Nephron progenitor cell (in vitro differentiated cells): ENCODE measurements around the gene PLOD3.
A peak's percentile ranks its signal among the peaks of the same experiment; 100 is the strongest.

Experiments
- DNase-seq: peaks from one replicate; pipeline ENCODE4 v3.0.0; 2021
- H3K27ac Mint-ChIP-seq: 2 replicates; pipeline ENCODE4 v1.8.0; 2021; ENCODE audit warnings: mild to moderate bottlenecking, moderate library complexity, mixed read lengths
- H3K27me3 Mint-ChIP-seq: 2 replicates; pipeline ENCODE4 v1.8.0; 2021; ENCODE audit warnings: mild to moderate bottlenecking, low read depth, mixed read lengths; ENCODE audit not compliant: poor library complexity
- H3K36me3 Mint-ChIP-seq: 2 replicates; pipeline ENCODE4 v1.8.0; 2021; ENCODE audit warnings: low read depth, mixed read lengths
- H3K4me1 Mint-ChIP-seq: 2 replicates; pipeline ENCODE4 v1.8.0; 2021; ENCODE audit warnings: mixed read lengths
- H3K4me3 Mint-ChIP-seq: 2 replicates; pipeline ENCODE4 v1.8.0; 2021; ENCODE audit warnings: mild to moderate bottlenecking, moderate library complexity, mixed read lengths
- H3K9me3 Mint-ChIP-seq: 2 replicates; pipeline ENCODE4 v1.8.0; 2021; ENCODE audit warnings: mild to moderate bottlenecking, moderate library complexity, mixed read lengths
- TF ChIP-seq, protein P1 (sequence below): fragments of 200-600 bp; sonication (generic); IDR thresholded peaks from 2 replicates; pipeline ENCODE4 v1.5.0; 2021; ENCODE audit warnings: antibody characterized with exemption

Gene PLOD3

GRCh38 chr7:101169838-101170551, 47.4 kb downstream of the PLOD3 start:
- H3K4me3 Mint-ChIP-seq: no peak overlapping the region
- TF ChIP-seq, protein P1, sequence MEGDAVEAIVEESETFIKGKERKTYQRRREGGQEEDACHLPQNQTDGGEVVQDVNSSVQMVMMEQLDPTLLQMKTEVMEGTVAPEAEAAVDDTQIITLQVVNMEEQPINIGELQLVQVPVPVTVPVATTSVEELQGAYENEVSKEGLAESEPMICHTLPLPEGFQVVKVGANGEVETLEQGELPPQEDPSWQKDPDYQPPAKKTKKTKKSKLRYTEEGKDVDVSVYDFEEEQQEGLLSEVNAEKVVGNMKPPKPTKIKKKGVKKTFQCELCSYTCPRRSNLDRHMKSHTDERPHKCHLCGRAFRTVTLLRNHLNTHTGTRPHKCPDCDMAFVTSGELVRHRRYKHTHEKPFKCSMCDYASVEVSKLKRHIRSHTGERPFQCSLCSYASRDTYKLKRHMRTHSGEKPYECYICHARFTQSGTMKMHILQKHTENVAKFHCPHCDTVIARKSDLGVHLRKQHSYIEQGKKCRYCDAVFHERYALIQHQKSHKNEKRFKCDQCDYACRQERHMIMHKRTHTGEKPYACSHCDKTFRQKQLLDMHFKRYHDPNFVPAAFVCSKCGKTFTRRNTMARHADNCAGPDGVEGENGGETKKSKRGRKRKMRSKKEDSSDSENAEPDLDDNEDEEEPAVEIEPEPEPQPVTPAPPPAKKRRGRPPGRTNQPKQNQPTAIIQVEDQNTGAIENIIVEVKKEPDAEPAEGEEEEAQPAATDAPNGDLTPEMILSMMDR: peak; percentile 85
- H3K4me1 Mint-ChIP-seq: peaks cover 76% of the 10 kb centered on the region
- no peak overlapping the region for H3K27ac Mint-ChIP-seq
- H3K27me3 Mint-ChIP-seq: peaks cover 100% of the 10 kb centered on the region
- peak; percentile 93 for DNase-seq
- no peaks in the 10 kb centered on the region for H3K36me3 Mint-ChIP-seq
- no peaks in the 10 kb centered on the region for H3K9me3 Mint-ChIP-seq

DNA sequence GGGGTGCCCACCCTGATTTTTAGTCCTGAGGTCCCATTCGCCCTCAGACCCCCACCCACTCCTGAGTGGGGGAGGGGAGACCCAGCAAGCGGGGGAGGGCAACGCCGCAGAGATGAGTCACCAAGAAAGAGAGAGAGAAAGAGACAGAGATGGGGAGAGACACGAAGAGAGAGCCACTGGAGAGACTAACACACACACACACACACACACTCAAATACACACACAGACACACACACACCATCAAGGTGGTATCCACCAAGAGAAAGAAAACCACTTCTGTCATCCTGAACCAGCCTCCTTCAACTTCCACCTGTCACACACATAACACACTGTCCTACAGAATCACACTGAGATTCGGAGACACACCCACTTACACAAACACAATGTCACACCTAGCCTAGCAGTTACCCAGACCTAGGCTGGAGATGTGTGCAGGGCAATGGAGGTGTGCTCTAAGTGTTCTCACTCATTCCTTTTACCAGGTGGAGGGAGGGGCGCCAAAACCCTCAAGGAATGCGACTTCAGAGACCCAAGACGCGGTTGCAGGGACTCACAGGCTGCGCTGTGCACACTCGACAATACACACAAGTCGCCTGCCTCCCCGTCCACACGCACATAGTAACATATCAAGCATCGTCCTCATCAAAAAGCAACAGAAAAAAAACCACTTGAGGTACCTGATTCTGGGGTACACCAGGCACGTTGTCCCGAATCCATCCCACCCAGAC, 48.1 kb downstream of the PLOD3 start:
- Mint-ChIP-seq H3K9me3 (no peaks in the 10 kb centered on the region), H3K27ac (no peak overlapping the region), H3K4me1 (peaks cover 81% of the 10 kb centered on the region), H3K36me3 (no peaks in the 10 kb centered on the region), H3K27me3 (peaks cover 100% of the 10 kb centered on the region), H3K4me3 (no peak overlapping the region)
- TF ChIP-seq, protein P1: no peak
- DNase-seq: no peak

DNA sequence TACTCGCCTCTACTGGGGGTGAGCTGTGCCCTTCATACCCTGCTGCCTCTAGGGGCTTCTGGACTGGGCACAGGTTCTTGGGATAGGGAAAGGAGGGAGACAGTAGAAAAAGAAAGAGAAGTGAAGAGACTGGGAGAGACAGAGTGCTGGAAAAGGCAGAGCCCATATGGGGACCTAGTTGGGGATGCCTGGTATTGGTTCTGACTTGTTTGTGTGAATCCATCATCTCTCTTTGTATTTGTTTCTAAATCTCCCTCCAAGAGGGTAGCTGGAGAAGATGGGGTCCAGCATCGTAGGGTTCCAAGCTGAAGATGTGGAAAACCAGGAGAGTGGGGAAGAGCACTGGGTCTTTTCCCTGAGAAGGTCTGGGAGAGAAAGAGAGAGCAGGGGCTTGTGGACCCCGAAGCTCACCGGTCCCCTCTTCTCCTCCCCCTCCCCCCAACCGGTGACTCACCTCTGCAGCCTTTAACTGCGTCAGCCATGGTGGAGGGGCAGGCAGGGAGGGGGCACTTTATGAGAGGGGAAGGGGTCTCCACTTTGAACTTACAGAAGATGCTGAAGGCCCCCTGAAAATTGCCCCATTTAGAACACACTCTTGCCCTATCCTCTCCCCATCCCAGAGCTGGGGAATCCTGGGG, 48.9 kb downstream of the PLOD3 start:
- H3K27me3 Mint-ChIP-seq: peaks cover 97% of the 10 kb centered on the region
- no peak overlapping the region for H3K27ac Mint-ChIP-seq
- no peak for DNase-seq
- TF ChIP-seq, protein P1: no peak
- H3K4me3 Mint-ChIP-seq: peak overlapping the region; percentile 47
- peaks cover 76% of the 10 kb centered on the region for H3K4me1 Mint-ChIP-seq
- no peaks in the 10 kb centered on the region for H3K9me3 Mint-ChIP-seq
- H3K36me3 Mint-ChIP-seq: no peaks in the 10 kb centered on the region

DNA sequence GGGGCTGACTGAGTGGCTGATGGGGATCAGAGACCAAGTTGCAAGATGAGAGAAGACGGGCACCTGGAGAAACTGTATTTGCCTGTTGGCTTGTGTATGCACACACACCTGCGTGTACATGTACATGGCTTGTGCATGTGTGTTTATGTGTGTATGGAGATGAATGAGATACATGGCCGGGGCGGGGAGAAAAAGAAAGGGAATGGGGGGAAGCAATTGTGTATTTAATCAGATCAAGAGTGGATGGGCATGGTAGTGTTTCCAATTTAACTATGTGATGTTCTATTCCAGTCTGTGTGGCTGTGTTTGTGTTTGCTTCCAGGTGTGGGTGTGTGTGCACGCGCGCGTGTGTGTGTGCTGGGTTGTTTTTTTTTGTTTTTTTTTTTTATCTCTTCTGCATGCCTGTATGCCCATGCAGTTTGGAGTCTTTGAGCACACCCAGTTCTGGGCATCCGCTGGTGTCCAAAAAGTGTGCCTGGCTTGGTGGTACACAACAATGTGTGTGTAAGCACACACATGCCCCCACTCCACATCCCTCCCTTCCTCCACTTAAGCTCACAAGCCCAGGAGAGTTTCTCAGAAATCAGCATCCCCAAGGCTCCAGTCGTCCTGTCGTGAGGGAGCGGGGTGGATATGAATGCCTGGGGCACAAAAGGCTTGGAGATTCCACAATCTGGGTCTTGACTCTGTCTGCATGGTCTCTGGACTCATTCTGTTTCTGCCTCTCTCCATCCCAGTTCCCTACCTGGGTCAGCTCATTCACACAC, 49.6 kb downstream of the PLOD3 start:
- Mint-ChIP-seq H3K9me3 (no peaks in the 10 kb centered on the region), H3K4me3 (peak overlapping the region; percentile 71), H3K36me3 (no peaks in the 10 kb centered on the region), H3K4me1 (peaks cover 74% of the 10 kb centered on the region), H3K27ac (no peak overlapping the region), H3K27me3 (peaks cover 96% of the 10 kb centered on the region)
- TF ChIP-seq, protein P1: no peak
- DNase-seq: no peak

- peaks cover 93% of the 10 kb centered on the region for H3K27me3 Mint-ChIP-seq
- H3K36me3 Mint-ChIP-seq: no peaks in the 10 kb centered on the region
- no peak for DNase-seq
- peaks cover 76% of the 10 kb centered on the region for H3K4me1 Mint-ChIP-seq
- no peaks in the 10 kb centered on the region for H3K9me3 Mint-ChIP-seq
- H3K27ac Mint-ChIP-seq: no peak overlapping the region
- H3K4me3 Mint-ChIP-seq: peak overlapping the region; percentile 71
- TF ChIP-seq, protein P1: no peak
These were observed 50.3 kb downstream of the PLOD3 start for GRCh38 chr7:101166909-101167644.
